Measurements from ENCODE around the gene MUC5B. TPM values are rescaled to one million over a fixed set of nuclear protein-coding genes. Genes with fewer than 3 reads are reported as not detected.

MUC5B gene
- total RNA-seq, 1 experiment from 2014 or later = 3.4 TPM

DNA sequence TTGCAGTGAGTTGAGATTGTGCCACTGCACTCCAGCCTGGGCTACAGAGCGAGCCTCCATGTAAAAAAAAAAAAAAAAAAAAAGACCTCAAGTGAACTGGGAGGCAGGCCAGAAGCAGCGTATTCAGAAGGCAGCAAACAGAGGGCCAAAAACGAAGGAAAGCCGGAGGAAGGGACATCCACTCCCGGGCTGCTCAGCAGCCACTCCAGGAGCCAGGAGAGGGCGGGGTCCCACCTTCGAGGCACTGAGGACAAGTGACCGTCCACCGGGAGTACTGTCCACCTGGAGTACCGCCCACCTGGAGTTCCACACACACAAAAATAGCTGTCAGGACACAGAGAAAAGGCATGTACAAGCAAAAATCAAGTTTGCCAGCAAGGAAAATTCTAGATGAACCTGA lies 81.1 kb downstream of the MUC5B start:
- Mint-ChIP-seq H3K27me3 (ENCODE audit: unreplicated experiment) (no peaks in the 10 kb centered on the region), H3K9me3 (ENCODE audit: low read depth, unreplicated experiment) (no peaks in the 10 kb centered on the region), H3K36me3 (ENCODE audit: insufficient read depth, unreplicated experiment) (peaks cover 40% of the 10 kb centered on the region), H3K4me3 (ENCODE audit: low read depth, unreplicated experiment) (peak overlapping the region; percentile 56), H3K4me1 (ENCODE audit: low read depth, unreplicated experiment) (peaks cover 37% of the 10 kb centered on the region), H3K27ac (ENCODE audit: unreplicated experiment) (peak overlapping the region; percentile 72)
- TF ChIP-seq, protein P1, sequence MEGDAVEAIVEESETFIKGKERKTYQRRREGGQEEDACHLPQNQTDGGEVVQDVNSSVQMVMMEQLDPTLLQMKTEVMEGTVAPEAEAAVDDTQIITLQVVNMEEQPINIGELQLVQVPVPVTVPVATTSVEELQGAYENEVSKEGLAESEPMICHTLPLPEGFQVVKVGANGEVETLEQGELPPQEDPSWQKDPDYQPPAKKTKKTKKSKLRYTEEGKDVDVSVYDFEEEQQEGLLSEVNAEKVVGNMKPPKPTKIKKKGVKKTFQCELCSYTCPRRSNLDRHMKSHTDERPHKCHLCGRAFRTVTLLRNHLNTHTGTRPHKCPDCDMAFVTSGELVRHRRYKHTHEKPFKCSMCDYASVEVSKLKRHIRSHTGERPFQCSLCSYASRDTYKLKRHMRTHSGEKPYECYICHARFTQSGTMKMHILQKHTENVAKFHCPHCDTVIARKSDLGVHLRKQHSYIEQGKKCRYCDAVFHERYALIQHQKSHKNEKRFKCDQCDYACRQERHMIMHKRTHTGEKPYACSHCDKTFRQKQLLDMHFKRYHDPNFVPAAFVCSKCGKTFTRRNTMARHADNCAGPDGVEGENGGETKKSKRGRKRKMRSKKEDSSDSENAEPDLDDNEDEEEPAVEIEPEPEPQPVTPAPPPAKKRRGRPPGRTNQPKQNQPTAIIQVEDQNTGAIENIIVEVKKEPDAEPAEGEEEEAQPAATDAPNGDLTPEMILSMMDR (IDR thresholded peaks at IDR 0.05; ENCODE audit: unreplicated experiment) = no peak
- CTCF ChIA-PET = interaction anchor here (0.7 kb wide), 2 partner anchors 73 to 231 kb away, joined by 6 to 11 read pairs; no protein-coding TSS in a partner anchor
- no peak for DNase-seq
- intact Hi-C loops (cut with micrococcal nuclease; ENCODE audit: unreplicated experiment) = loop anchor here (10.0 kb wide), 1 partner anchor 211 kb away; no protein-coding TSS in a partner anchor
- BruUV-seq (replicated peaks) = no TSS peak

DNA sequence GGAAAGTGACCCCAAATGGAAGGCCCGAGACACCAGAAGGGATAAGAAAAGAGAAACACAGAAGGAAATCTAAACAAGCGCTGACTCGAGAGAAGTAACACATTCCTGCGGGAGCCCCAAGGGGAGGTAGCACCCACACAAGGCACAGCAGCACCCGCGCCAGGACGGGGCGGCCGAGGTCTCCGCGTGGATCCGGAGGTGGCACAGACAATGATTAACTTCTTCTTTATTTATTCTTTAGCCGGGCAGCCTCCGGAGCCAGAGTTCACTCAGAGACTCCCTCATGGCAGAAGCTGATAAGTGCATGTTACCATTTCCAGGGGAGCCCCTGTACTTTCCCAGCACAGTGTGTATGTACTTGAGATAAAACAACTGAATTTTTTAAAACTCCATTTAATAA lies 81.5 kb downstream of the MUC5B start:
- Mint-ChIP-seq H3K36me3 (ENCODE audit: insufficient read depth, unreplicated experiment) (peaks cover 40% of the 10 kb centered on the region), H3K4me1 (ENCODE audit: low read depth, unreplicated experiment) (peaks cover 33% of the 10 kb centered on the region), H3K4me3 (ENCODE audit: low read depth, unreplicated experiment) (peak overlapping the region; percentile 56), H3K27ac (ENCODE audit: unreplicated experiment) (peak overlapping the region; percentile 47), H3K27me3 (ENCODE audit: unreplicated experiment) (no peaks in the 10 kb centered on the region), H3K9me3 (ENCODE audit: low read depth, unreplicated experiment) (no peaks in the 10 kb centered on the region)
- BruUV-seq (replicated peaks) = no TSS peak
- DNase-seq = peak; percentile 53
- intact Hi-C loops (cut with micrococcal nuclease; ENCODE audit: unreplicated experiment) = loop anchor here (10.0 kb wide), 1 partner anchor 210 kb away; no protein-coding TSS in a partner anchor
- TF ChIP-seq, protein P1 (IDR thresholded peaks at IDR 0.05; ENCODE audit: unreplicated experiment) = no peak
- CTCF ChIA-PET = no interaction called here

DNA sequence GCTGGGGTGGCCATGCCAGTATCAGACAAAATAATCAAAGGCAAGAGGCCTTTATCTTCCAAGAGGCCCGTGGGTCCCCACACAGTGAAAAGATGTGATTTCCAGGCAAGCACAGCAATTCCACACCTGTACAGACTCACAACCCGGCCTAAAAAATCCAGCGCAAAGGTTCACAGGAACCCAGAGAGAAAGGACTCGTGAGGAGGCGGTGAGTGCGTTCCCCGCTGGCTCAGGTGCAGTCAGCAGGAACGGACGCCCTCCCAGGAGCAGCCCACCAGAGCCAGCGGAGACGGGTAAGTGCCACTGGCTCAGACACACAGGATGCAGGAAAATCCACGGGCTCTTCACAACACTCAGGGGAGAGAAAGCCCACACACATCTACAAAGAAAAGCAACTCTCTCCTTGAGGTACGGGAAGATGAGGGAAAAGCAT lies 82.2 kb downstream of the MUC5B start:
- TF ChIP-seq, protein P1 (IDR thresholded peaks at IDR 0.05; ENCODE audit: unreplicated experiment) = no peak
- CTCF ChIA-PET = no interaction called here
- H3K36me3 Mint-ChIP-seq (ENCODE audit: insufficient read depth, unreplicated experiment) = peaks cover 47% of the 10 kb centered on the region
- H3K9me3 Mint-ChIP-seq (ENCODE audit: low read depth, unreplicated experiment) = no peaks in the 10 kb centered on the region
- peak overlapping the region; percentile 56 for H3K4me3 Mint-ChIP-seq (ENCODE audit: low read depth, unreplicated experiment)
- no peaks in the 10 kb centered on the region for H3K27me3 Mint-ChIP-seq (ENCODE audit: unreplicated experiment)
- intact Hi-C loops (cut with micrococcal nuclease; ENCODE audit: unreplicated experiment) = loop anchor here (10.0 kb wide), 1 partner anchor 210 kb away; no protein-coding TSS in a partner anchor
- no peak overlapping the region for H3K27ac Mint-ChIP-seq (ENCODE audit: unreplicated experiment)
- DNase-seq = no peak
- no TSS peak for BruUV-seq (replicated peaks)
- peaks cover 30% of the 10 kb centered on the region for H3K4me1 Mint-ChIP-seq (ENCODE audit: low read depth, unreplicated experiment)

DNA sequence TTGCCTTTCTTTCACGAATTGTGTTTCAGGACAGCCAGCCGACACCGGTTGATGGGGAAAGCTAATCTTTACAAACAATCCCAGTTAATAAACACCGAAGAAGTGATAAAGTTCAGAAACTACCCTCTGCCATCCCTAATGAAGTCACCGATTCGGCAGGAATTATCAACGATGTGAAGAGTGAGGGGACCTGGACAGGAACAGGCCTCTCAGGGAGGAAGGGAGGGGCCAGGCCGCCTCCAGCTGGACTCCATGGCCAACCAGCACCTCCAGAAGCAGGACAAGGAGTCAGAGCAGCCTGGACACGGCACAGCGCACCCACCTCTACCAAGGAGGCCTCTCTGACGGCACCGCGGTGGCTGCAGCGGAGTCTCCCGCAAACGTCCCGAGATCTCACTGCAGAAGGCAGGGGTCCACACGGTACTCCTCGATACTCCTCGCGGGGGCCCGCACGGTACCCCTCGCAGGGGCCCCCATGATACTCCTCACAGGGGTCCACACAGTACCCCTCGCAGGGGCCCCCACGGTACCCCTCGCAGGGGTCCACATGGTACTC lies 82.7 kb downstream of the MUC5B start:
- no peak overlapping the region for H3K27ac Mint-ChIP-seq (ENCODE audit: unreplicated experiment)
- no peaks in the 10 kb centered on the region for H3K27me3 Mint-ChIP-seq (ENCODE audit: unreplicated experiment)
- peaks cover 34% of the 10 kb centered on the region for H3K4me1 Mint-ChIP-seq (ENCODE audit: low read depth, unreplicated experiment)
- H3K4me3 Mint-ChIP-seq (ENCODE audit: low read depth, unreplicated experiment) = peak overlapping the region; percentile 32
- H3K9me3 Mint-ChIP-seq (ENCODE audit: low read depth, unreplicated experiment) = no peaks in the 10 kb centered on the region
- intact Hi-C loops (cut with micrococcal nuclease; ENCODE audit: unreplicated experiment) = loop anchor here (10.0 kb wide), 1 partner anchor 209 kb away; no protein-coding TSS in a partner anchor
- no peak for DNase-seq
- TF ChIP-seq, protein P1 (IDR thresholded peaks at IDR 0.05; ENCODE audit: unreplicated experiment) = no peak
- CTCF ChIA-PET = no interaction called here
- H3K36me3 Mint-ChIP-seq (ENCODE audit: insufficient read depth, unreplicated experiment) = peaks cover 52% of the 10 kb centered on the region
- BruUV-seq (replicated peaks) = no TSS peak
